ENCODE data around the gene GNAL. TPM values are rescaled to one million over a fixed set of nuclear protein-coding genes. Genes with fewer than 3 reads are reported as not detected.
"Not testable (repeated sequence)": the region's sequence is repeated elsewhere in the genome, so short reads cannot be mapped to it uniquely, and the experiment has no call there.

GNAL gene
- total RNA-seq, 1 donor from 2014 or later = 1.1 TPM

DNA sequence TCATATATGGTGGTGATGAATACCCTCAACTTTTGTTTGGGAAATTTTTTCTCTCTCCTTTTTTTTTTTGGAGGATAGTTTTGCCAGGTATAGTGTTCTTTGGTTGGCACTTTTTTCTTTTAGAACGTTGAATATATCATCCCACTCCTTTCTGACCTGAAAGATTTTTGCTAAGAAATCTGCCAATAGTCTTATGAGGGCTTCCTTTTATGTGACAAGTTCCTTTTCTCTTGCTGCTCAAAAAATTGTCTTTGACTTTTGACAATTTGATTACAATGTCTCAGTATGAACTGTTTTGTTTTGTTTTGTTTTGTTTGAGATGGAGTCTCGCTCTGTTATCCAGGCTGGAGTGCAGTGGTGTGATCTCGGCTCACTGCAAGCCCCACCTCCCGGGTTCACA, 21.5 kb downstream of the GNAL start:
- intact Hi-C loops (cut with micrococcal nuclease) = no loop called here
- H3K27ac ChIP-seq (replicated peaks) = no peak overlapping the region
- TF ChIP-seq, protein P1, sequence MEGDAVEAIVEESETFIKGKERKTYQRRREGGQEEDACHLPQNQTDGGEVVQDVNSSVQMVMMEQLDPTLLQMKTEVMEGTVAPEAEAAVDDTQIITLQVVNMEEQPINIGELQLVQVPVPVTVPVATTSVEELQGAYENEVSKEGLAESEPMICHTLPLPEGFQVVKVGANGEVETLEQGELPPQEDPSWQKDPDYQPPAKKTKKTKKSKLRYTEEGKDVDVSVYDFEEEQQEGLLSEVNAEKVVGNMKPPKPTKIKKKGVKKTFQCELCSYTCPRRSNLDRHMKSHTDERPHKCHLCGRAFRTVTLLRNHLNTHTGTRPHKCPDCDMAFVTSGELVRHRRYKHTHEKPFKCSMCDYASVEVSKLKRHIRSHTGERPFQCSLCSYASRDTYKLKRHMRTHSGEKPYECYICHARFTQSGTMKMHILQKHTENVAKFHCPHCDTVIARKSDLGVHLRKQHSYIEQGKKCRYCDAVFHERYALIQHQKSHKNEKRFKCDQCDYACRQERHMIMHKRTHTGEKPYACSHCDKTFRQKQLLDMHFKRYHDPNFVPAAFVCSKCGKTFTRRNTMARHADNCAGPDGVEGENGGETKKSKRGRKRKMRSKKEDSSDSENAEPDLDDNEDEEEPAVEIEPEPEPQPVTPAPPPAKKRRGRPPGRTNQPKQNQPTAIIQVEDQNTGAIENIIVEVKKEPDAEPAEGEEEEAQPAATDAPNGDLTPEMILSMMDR (IDR thresholded peaks at IDR 0.05; ENCODE audit: borderline replicate concordance) = no peak
- H3K4me1 ChIP-seq = no peaks in the 10 kb centered on the region
- H3K36me3 ChIP-seq = no peaks in the 10 kb centered on the region
- H3K9me3 ChIP-seq (replicated peaks) = peaks cover 24% of the 10 kb centered on the region
- peaks cover 13% of the 10 kb centered on the region for H3K27me3 ChIP-seq (ENCODE audit: low read depth)
- H3K4me3 ChIP-seq = no peak overlapping the region
- DNase-seq = no peak

DNA sequence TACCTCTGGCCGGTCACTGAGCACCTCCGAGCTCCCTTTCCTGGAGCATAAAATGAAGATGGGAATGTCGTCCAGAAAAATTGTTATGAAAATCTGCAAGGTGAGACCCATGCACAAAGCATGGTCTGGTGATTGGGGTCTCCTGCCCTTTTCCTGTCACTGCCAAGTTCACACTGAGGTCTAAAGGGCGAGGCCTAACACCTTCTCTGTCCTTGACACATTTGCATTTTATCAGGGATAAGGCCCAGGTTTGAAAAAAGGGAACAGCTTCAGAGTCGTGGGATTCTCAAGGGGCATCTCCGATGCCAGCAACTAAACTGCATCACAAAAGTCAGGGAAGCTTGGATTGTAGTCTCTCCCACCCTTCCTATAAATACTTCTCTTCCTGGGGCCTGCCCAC, 24.7 kb downstream of the GNAL start:
- no peak overlapping the region for H3K27ac ChIP-seq (replicated peaks)

DNA sequence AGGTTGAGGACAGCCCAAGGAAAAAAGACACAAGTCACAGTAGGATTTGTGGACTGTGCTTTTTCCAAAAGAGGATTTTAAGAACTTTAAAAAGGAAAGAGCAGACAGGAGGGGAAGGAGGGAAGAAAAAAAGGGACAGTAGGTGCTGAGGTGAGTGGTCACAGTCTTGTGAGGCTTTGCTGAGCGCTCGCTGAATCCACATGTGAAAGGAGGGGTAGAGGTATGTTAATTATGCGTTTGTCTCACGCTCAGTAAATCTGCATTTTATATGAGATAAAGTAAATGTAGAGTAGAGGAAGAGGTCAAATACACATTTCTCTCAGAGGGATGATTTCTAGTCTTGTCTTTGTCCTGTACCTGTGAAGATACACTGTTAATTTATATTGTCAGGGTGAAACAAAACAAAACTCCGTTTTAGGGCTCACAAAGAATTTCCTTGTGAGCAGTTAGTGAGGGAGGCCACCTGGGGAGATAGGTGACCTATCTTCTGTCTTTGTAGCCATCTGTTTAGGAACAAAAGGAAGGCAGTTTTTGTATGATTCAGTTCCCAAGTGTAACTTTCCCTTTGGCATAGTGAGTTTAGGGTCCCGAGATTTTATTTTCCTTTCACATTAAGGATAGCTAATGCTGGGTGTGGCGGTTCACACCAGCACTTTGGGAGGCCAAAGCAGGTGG, 25.3 kb downstream of the GNAL start:
- Histone ChIP-seq H3K4me3 (no peak overlapping the region), H3K36me3 (no peaks in the 10 kb centered on the region), H3K4me1 (no peaks in the 10 kb centered on the region), H3K9me3 (replicated peaks) (peaks cover 15% of the 10 kb centered on the region), H3K27me3 (ENCODE audit: low read depth) (peaks cover 13% of the 10 kb centered on the region), H3K27ac (replicated peaks) (no peak overlapping the region)
- DNase-seq = no peak
- intact Hi-C loops (cut with micrococcal nuclease) = no loop called here
- TF ChIP-seq, protein P1 (IDR thresholded peaks at IDR 0.05; ENCODE audit: borderline replicate concordance) = no peak

More for the DNA sequence above, 24.7 kb downstream of the GNAL start:
- intact Hi-C loops (cut with micrococcal nuclease) = no loop called here
- peaks cover 21% of the 10 kb centered on the region for H3K9me3 ChIP-seq (replicated peaks)
- DNase-seq = no peak
- no peaks in the 10 kb centered on the region for H3K36me3 ChIP-seq
- H3K4me1 ChIP-seq = no peaks in the 10 kb centered on the region
- H3K27me3 ChIP-seq (ENCODE audit: low read depth) = peaks cover 13% of the 10 kb centered on the region
- TF ChIP-seq, protein P1 (IDR thresholded peaks at IDR 0.05; ENCODE audit: borderline replicate concordance) = no peak
- H3K4me3 ChIP-seq = no peak overlapping the region

DNA sequence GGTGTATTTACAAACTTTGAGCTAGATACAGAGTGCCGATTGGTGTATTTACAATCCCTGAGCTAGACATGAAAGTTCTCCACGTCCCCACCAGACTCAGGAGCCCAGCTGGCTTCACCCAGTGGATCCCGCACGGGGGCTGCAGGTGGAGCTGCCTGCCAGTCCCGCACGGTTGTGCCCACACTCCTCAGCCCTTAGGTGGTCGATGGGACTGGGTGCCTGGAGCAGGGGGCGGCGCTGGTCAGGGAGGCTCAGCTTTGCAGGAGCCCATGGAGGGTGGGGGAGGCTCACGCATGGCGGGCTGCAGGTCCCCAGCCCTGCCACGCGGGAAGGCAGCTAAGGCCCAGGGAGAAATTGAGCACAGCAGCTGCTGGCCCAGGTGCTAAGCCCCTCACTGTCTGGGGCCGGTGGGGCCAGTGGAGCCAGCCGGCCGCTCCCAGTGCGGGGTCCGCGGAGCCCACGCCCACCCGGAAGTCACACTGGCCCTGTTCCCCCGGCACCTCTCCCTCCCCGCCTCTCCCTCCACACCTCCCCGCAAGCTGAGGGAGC, 27.8 kb downstream of the GNAL start:
- H3K9me3 ChIP-seq (replicated peaks); H3K27ac ChIP-seq (replicated peaks); H3K36me3 ChIP-seq; H3K4me1 ChIP-seq; H3K4me3 ChIP-seq; DNase-seq; intact Hi-C loops (cut with micrococcal nuclease): not testable (repeated sequence)
- H3K27me3 ChIP-seq (ENCODE audit: low read depth) = peaks cover 10% of the 10 kb centered on the region

DNA sequence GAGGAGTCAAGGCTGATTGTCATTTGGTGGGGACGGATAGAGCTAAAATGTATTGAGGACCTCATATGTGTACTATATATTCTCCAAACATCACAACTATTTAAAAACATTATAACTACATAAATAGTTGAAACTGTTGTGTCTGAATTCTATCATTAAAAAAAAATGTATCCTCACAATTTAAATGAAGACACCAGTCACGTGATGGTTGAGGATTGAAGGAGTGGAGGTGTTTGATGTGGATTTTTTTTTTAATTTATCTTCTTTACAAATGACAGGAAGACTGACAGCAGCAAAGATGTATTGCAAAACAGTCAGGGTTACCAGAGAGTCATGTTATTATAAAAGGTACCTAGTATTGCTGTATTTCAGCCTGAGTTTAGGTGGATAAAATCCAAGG, 30.0 kb downstream of the GNAL start:
- Histone ChIP-seq H3K36me3 (no peaks in the 10 kb centered on the region), H3K27ac (replicated peaks) (no peak overlapping the region), H3K27me3 (ENCODE audit: low read depth) (peaks cover 4% of the 10 kb centered on the region), H3K4me1 (no peaks in the 10 kb centered on the region), H3K9me3 (replicated peaks) (no peaks in the 10 kb centered on the region), H3K4me3 (no peak overlapping the region)
- TF ChIP-seq, protein P1 (IDR thresholded peaks at IDR 0.05; ENCODE audit: borderline replicate concordance) = no peak
- intact Hi-C loops (cut with micrococcal nuclease) = no loop called here
- no peak for DNase-seq

DNA sequence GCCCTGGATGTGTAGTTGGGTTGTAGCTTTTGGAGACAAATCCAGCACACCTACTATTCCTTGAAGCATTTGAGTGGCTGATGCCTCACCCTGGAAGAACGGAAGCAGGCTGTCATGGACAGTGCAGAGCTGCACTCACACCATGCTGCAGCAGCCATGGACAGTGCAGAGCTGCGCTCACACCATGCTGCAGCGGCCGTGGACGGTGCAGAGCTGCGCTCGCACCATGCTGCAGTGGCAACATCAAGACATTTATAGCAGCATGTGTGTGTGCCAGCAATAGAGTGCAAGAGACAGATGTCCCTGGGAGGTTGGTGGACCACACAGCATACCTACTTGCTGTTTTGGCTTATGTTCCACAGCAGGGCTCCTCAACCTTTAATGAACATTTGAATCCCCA, 30.6 kb downstream of the GNAL start:
- no peak for DNase-seq
- intact Hi-C loops (cut with micrococcal nuclease) = no loop called here
- H3K36me3 ChIP-seq = no peaks in the 10 kb centered on the region
- H3K4me1 ChIP-seq = no peaks in the 10 kb centered on the region
- H3K4me3 ChIP-seq = no peak overlapping the region
- TF ChIP-seq, protein P1 (IDR thresholded peaks at IDR 0.05; ENCODE audit: borderline replicate concordance) = no peak
- H3K9me3 ChIP-seq (replicated peaks) = no peaks in the 10 kb centered on the region
- peaks cover 4% of the 10 kb centered on the region for H3K27me3 ChIP-seq (ENCODE audit: low read depth)
- H3K27ac ChIP-seq (replicated peaks) = no peak overlapping the region

All from left ventricle myocardium inferior (tissue), 1 donor.